Mucosa of descending colon (tissue), 3 donors: Measurements from ENCODE around the gene DNAH8. TPM values are rescaled to one million over a fixed set of nuclear protein-coding genes. Genes with fewer than 3 reads are reported as not detected.

ENCODE experiments used
- ATAC-seq: fragments of 200-7000 bp; cut with Tn5 transposase; one replicate; pipeline ENCODE4 v1.9.1; 2020; ENCODE audit warnings: mild to moderate bottlenecking, moderate library complexity
- DNase-seq, 3 donors: peaks; one replicate each; pipeline ENCODE4 v3.0.0-alpha.2; 2020
- H3K36me3 ChIP-seq: fragments of 200-600 bp; one replicate; pipeline ENCODE4 v1.8.0; 2021; ENCODE audit warnings: low read depth, mild to moderate bottlenecking
- H3K4me1 ChIP-seq: fragments of 200-600 bp; one replicate; pipeline ENCODE4 v1.8.0; 2021; ENCODE audit warnings: low read depth, mild to moderate bottlenecking
- H3K4me3 ChIP-seq: fragments of 200-600 bp; one replicate; pipeline ENCODE4 v1.8.0; 2021; ENCODE audit warnings: mild to moderate bottlenecking
- H3K9me3 ChIP-seq: fragments of 200-600 bp; one replicate; pipeline ENCODE4 v1.8.0; 2021; ENCODE audit warnings: mild to moderate bottlenecking
- CTCF ChIP-seq: fragments of 200-600 bp; IDR thresholded peaks from one replicate; pipeline ENCODE4 v1.8.0; 2022; ENCODE audit warnings: antibody characterized with exemption, mild to moderate bottlenecking
- intact Hi-C, 2 donors: fragments of 100-400 bp; cut with DNase I in 1 of 2; cut with micrococcal nuclease in 1 of 2; formaldehyde crosslinking; loops; one replicate each; pipeline versions ENCODE4 v1.11.0 to v1.11.1; 2022; cut with DNase I, micrococcal nuclease
- total RNA-seq, 3 donors: library from RNA; stranded (reverse); fragmentation: NEBNext Ultra II Directional in 2 of 3; extraction: Animal tissue kit (Norgen Biotek cat#: 25700) in 2 of 3; gene quantifications; one replicate each; pipeline versions ENCODE4 v1.2.1 to v1.2.4, GENCODE V29; 2021 to 2023
- donor health status: DM: no; HTN: no; CAD: no; lungs with moderate emphysema.
- donor health status: DM: no; HTN: no; CAD: no.
- donor health status: DM: no; HTN: yes; CAD: no.

The DNAH8 gene
- total RNA-seq, 3 donors from 2014 or later, result 0.03 TPM; not detected in 1

GRCh38 chr6:38984723-38985122, 269.6 kb downstream of the DNAH8 start:
- no peak for ATAC-seq
- intact Hi-C loops, result no loop called here

GRCh38 chr6:38985839-38986238, 270.7 kb downstream of the DNAH8 start:
- intact Hi-C loops, result no loop called here
- no peak for DNase-seq
- ATAC-seq, result no peak
- Histone ChIP-seq H3K9me3 (no peaks in the 10 kb centered on the region), H3K4me3 (no peak overlapping the region), H3K4me1 (no peaks in the 10 kb centered on the region), H3K36me3 (no peaks in the 10 kb centered on the region)
- no peak for TF ChIP-seq CTCF

More at GRCh38 chr6:38984723-38985122, 269.6 kb downstream of the DNAH8 start:
- no peak for TF ChIP-seq CTCF
- no peaks in the 10 kb centered on the region for H3K9me3 ChIP-seq
- DNase-seq, result no peak
- H3K36me3 ChIP-seq, result no peaks in the 10 kb centered on the region
- H3K4me1 ChIP-seq, result no peaks in the 10 kb centered on the region
- H3K4me3 ChIP-seq, result no peak overlapping the region

- H3K4me3 ChIP-seq, result no peak overlapping the region
- TF ChIP-seq CTCF, result no peak
- DNase-seq (no peak), ATAC-seq (no peak)
- no peaks in the 10 kb centered on the region for H3K36me3 ChIP-seq
- intact Hi-C loops, result no loop called here
- no peaks in the 10 kb centered on the region for H3K9me3 ChIP-seq
- H3K4me1 ChIP-seq, result no peaks in the 10 kb centered on the region
Measured at GRCh38 chr6:38987503-38987902, 272.4 kb downstream of the DNAH8 start.

- ATAC-seq (no peak), DNase-seq (no peak)
- H3K4me3 ChIP-seq, result no peak overlapping the region
- H3K4me1 ChIP-seq, result no peaks in the 10 kb centered on the region
- intact Hi-C loops, result no loop called here
- H3K36me3 ChIP-seq, result no peaks in the 10 kb centered on the region
- H3K9me3 ChIP-seq, result no peaks in the 10 kb centered on the region
- TF ChIP-seq CTCF, result no peak
Measured at GRCh38 chr6:38988736-38989449, 273.8 kb downstream of the DNAH8 start.

GRCh38 chr6:38990475-38990874, 275.4 kb downstream of the DNAH8 start:
- no peaks in the 10 kb centered on the region for H3K4me1 ChIP-seq
- ATAC-seq (no peak), DNase-seq (no peak)
- intact Hi-C loops, result no loop called here
- no peak overlapping the region for H3K4me3 ChIP-seq
- no peak for TF ChIP-seq CTCF
- no peaks in the 10 kb centered on the region for H3K36me3 ChIP-seq
- no peaks in the 10 kb centered on the region for H3K9me3 ChIP-seq
